IMR-90 (cell line): Measurements from ENCODE around the gene RAI14. TPM values are rescaled to one million over a fixed set of nuclear protein-coding genes. Genes with fewer than 3 reads are reported as not detected.
"Not testable (repeated sequence)": the region's sequence is repeated elsewhere in the genome, so short reads cannot be mapped to it uniquely, and the experiment has no call there.

Experiments used
- ATAC-seq: fragments of 200-7000 bp; cut with Tn5 transposase; 2 replicates; pipeline ENCODE4 v1.9.1; 2020; ENCODE audit warnings: low read depth, mild to moderate bottlenecking, moderate library complexity
- BruUV-seq: library from RNA; stranded (reverse); fragments of 400-500 nt; replicated peaks from 2 replicates; lab custom pipeline; 2021; lab: Mats Ljungman, UMichigan
- CTCF ChIA-PET: fragments of 300-600 bp; formaldehyde crosslinking; extraction: SDS; loops from one replicate; lab custom pipeline; 2021; ENCODE audit warnings: antibody characterized with exemption; lab: Yijun Ruan, JAX
- POLR2A ChIA-PET: fragments of 300-600 bp; sonication (Branson Sonifier 250); formaldehyde crosslinking; loops from one replicate; lab custom pipeline; 2022; ENCODE audit warnings: antibody characterized with exemption; ENCODE audit not compliant: unreplicated experiment; lab: Charles Lee
- DNase-seq: peaks from one replicate; pipeline ENCODE4 v3.0.0; 2013
- H2AFZ ChIP-seq: replicated peaks from 2 replicates; pipeline ENCODE3; 2013; ENCODE audit warnings: low read length, mild to moderate bottlenecking; ENCODE audit not compliant: poor library complexity
- H2AK5ac ChIP-seq: 2 replicates; pipeline ENCODE4 v1.6.1; 2013; ENCODE audit warnings: low read depth, low read length, inconsistent platforms
- H2AK9ac ChIP-seq: replicated peaks from 2 replicates; pipeline ENCODE3; 2013; ENCODE audit warnings: mild to moderate bottlenecking, low read depth, low read length, moderate library complexity; ENCODE audit not compliant: poor library complexity
- H2BK120ac ChIP-seq: 2 replicates; pipeline ENCODE4 v1.6.1; 2013; ENCODE audit warnings: low read depth, low read length, inconsistent platforms
- H2BK15ac ChIP-seq: 3 replicates; pipeline ENCODE4 v1.6.1; 2013; ENCODE audit warnings: low read depth, low read length, inconsistent platforms
- H2BK20ac ChIP-seq: 2 replicates; pipeline ENCODE4 v1.6.1; 2013; ENCODE audit warnings: low read depth, mild to moderate bottlenecking, inconsistent platforms, low read length, moderate library complexity
- H2BK5ac ChIP-seq: 2 replicates; pipeline ENCODE4 v1.6.1; 2013; ENCODE audit warnings: mild to moderate bottlenecking, low read depth, low read length, inconsistent platforms; ENCODE audit not compliant: poor library complexity, severe bottlenecking
- H3K14ac ChIP-seq: replicated peaks from 2 replicates; pipeline ENCODE4 v1.6.1; 2013; ENCODE audit warnings: low read depth, low read length, inconsistent platforms
- H3K18ac ChIP-seq: 2 replicates; pipeline ENCODE4 v1.6.1; 2013; ENCODE audit warnings: low read depth, low read length, control low read depth
- H3K23ac ChIP-seq: 2 replicates; pipeline ENCODE4 v1.6.1; 2013; ENCODE audit warnings: low read depth, low read length, inconsistent platforms
- H3K27ac ChIP-seq: 2 replicates; pipeline ENCODE4 v1.5.1; 2013; ENCODE audit warnings: mild to moderate bottlenecking, control low read depth, low read length; ENCODE audit not compliant: insufficient read depth
- H3K27me3 ChIP-seq: 2 replicates; pipeline ENCODE4 v1.6.1; 2013; ENCODE audit warnings: low read length; ENCODE audit not compliant: control insufficient read depth, insufficient read depth
- H3K36me3 ChIP-seq: 2 replicates; pipeline ENCODE4 v1.6.1; 2013; ENCODE audit warnings: low read length, mixed read lengths; ENCODE audit not compliant: control insufficient read depth, insufficient read depth
- H3K4ac ChIP-seq: 2 replicates; pipeline ENCODE4 v1.6.1; 2013; ENCODE audit warnings: low read depth, low read length, inconsistent platforms
- H3K4me1 ChIP-seq: 2 replicates; pipeline ENCODE4 v1.6.1; 2013; ENCODE audit warnings: low read length, mixed read lengths; ENCODE audit not compliant: control insufficient read depth, insufficient read depth
- H3K4me2 ChIP-seq: 2 replicates; pipeline ENCODE4 v1.6.1; 2013; ENCODE audit warnings: low read depth, mild to moderate bottlenecking, control low read depth, low read length, moderate library complexity
- H3K4me3 ChIP-seq: 2 replicates; pipeline ENCODE4 v1.5.1; 2013; ENCODE audit warnings: low read depth, mild to moderate bottlenecking, control low read depth, low read length, moderate library complexity; ENCODE audit not compliant: insufficient read depth
- H3K56ac ChIP-seq: 2 replicates; pipeline ENCODE4 v1.6.1; 2013; ENCODE audit warnings: low read length, inconsistent platforms; ENCODE audit not compliant: insufficient read depth; ENCODE audit errors: extremely low read depth
- H3K79me1 ChIP-seq, 2 experiments: 2 replicates each; pipeline ENCODE4 v1.6.1; 2013; ENCODE audit warnings: low read length in 2 of 2, inconsistent platforms in 1 of 2, low read depth in 1 of 2
- H3K9ac ChIP-seq: 2 replicates; pipeline ENCODE4 v1.6.1; 2013; ENCODE audit warnings: low read depth, low read length, control low read depth
- H3K9me1 ChIP-seq: 2 replicates; pipeline ENCODE4 v1.6.1; 2013; ENCODE audit warnings: low read length, inconsistent platforms; ENCODE audit not compliant: insufficient read depth
- H3K9me3 ChIP-seq: 2 replicates; pipeline ENCODE4 v1.6.1; 2013; ENCODE audit warnings: low read length; ENCODE audit not compliant: control insufficient read depth, insufficient read depth
- H4K20me1 ChIP-seq: 2 replicates; pipeline ENCODE4 v1.6.1; 2013; ENCODE audit warnings: low read length, inconsistent platforms; ENCODE audit not compliant: insufficient read depth
- H4K5ac ChIP-seq: 2 replicates; pipeline ENCODE4 v1.6.1; 2013; ENCODE audit warnings: mild to moderate bottlenecking, low read depth, low read length, control low read depth
- H4K8ac ChIP-seq, 2 experiments: 2 replicates each; pipeline ENCODE4 v1.6.1; 2013; ENCODE audit warnings: low read depth in 2 of 2, low read length in 2 of 2, control low read depth in 1 of 2, inconsistent platforms in 1 of 2
- H4K91ac ChIP-seq: 2 replicates; pipeline ENCODE4 v1.6.1; 2013; ENCODE audit warnings: low read depth, low read length, inconsistent platforms; ENCODE audit not compliant: insufficient read depth
- WGBS, 2 experiments: methylation state at CpG; one replicate each; pipeline versions ENCODE4 v1.1.5 to v1.1.7; 2013; ENCODE audit warnings: missing lambda C conversion rate in 2 of 2; ENCODE audit not compliant: insufficient read length in 1 of 2; ENCODE audit errors: extremely low coverage in 2 of 2; 5-methylcytosine and 5-hydroxymethylcytosine counted together
- dilution Hi-C: fragments of 300-500 bp; cut with HindIII; formaldehyde crosslinking; loops from one replicate; pipeline ENCODE4 v1.14.3; 2018; ENCODE audit warnings: low sequenced_read_pairs; ENCODE audit not compliant: unreplicated experiment
- in situ Hi-C: fragments of 300-500 bp; cut with MboI; formaldehyde crosslinking; loops from 3 replicates; pipeline ENCODE4 v1.14.3; 2019; ENCODE audit warnings: low sequenced_read_pairs, inconsistent platforms, mixed read lengths
- intact Hi-C: fragments of 100-400 bp; cut with micrococcal nuclease; formaldehyde crosslinking; loops from 2 replicates; pipeline ENCODE4 v1.10.0; 2022
- polyA plus RNA-seq, 3 experiments: library from polyadenylated mRNA; depleted of rRNA; stranded (reverse); fragments of >200 nt; gene quantifications; 2 replicates each; pipeline ENCODE4 v1.2.3, GENCODE V29; 2012; ENCODE audit warnings: low replicate concordance in 1 of 3
- total RNA-seq: library from RNA; depleted of rRNA; stranded (reverse); fragments of >200 nt; gene quantifications from 2 replicates; pipeline ENCODE4 v1.2.3, GENCODE V29; 2012

RAI14 gene
- total and polyA plus RNA-seq, 2 of the 4 experiments (the other 2 are of a cell fraction) = 221 to 267 TPM

GRCh38 chr5:34701442-34701841 lies 45.3 kb downstream of the RAI14 start:
- POLR2A ChIA-PET, CTCF ChIA-PET, H3K23ac ChIP-seq, BruUV-seq, in situ Hi-C loops, H3K4ac ChIP-seq, H3K56ac ChIP-seq, DNase-seq, H2BK5ac ChIP-seq, H3K27ac ChIP-seq, H4K5ac ChIP-seq, H2BK15ac ChIP-seq, H2AFZ ChIP-seq, H3K9me3 ChIP-seq, H2BK20ac ChIP-seq, H3K4me3 ChIP-seq, dilution Hi-C loops, H4K91ac ChIP-seq, H2BK120ac ChIP-seq, H3K27me3 ChIP-seq, intact Hi-C loops, H2AK5ac ChIP-seq, ATAC-seq, H3K4me2 ChIP-seq, H4K8ac ChIP-seq, H3K9ac ChIP-seq, H3K18ac ChIP-seq, H3K14ac ChIP-seq, H2AK9ac ChIP-seq: not testable (repeated sequence)
- no CpG with 5 or more reads among the region's 2 CpGs for WGBS, 2 experiments
- H3K4me1 ChIP-seq = peaks cover 21% of the 10 kb centered on the region
- H3K79me1 ChIP-seq = peaks cover 25 to 68% of the 10 kb centered on the region in 2 experiments
- H3K36me3 ChIP-seq = peaks cover 23% of the 10 kb centered on the region
- peaks cover 21% of the 10 kb centered on the region for H3K9me1 ChIP-seq
- peaks cover 83% of the 10 kb centered on the region for H4K20me1 ChIP-seq
